ENCODE data around the gene ZBTB4.

ZBTB4 gene

GRCh38 chr17:7468290-7468689 is 11.1 kb downstream of the ZBTB4 start:
- Histone ChIP-seq H2BK15ac (ENCODE audit: low read length) (no peak overlapping the region), H3K4ac (ENCODE audit: low read length) (no peak overlapping the region), H3K23ac (ENCODE audit: low read depth, low read length, poor library complexity) (no peak overlapping the region), H3K4me2 (ENCODE audit: insufficient read depth, low read length, poor library complexity, severe bottlenecking) (no peak overlapping the region), H2AK5ac (ENCODE audit: low read depth, low read length) (no peak overlapping the region), H4K8ac (ENCODE audit: low read depth, low read length) (no peak overlapping the region), H2AFZ (ENCODE audit: low read length) (no peak overlapping the region), H3K9ac (ENCODE audit: low read depth, low read length, poor library complexity) (no peak overlapping the region), H3K36me3 (replicated peaks in 1 of 2; ENCODE audit: control insufficient read depth in 2 of 2, insufficient read depth in 2 of 2, low read length in 2 of 2) (peaks cover 5 to 21% of the 10 kb centered on the region in 2 donors), H3K9me3 (replicated peaks in 1 of 2; ENCODE audit: control insufficient read depth in 2 of 2, insufficient read depth in 1 of 2, low read depth in 1 of 2, low read length in 2 of 2) (no peaks in the 10 kb centered on the region), H2BK12ac (ENCODE audit: low read length) (no peak overlapping the region), H3K18ac (ENCODE audit: low read length) (no peak overlapping the region), H2BK5ac (ENCODE audit: low read length) (no peak overlapping the region), H3K14ac (ENCODE audit: low read length) (no peak overlapping the region), H3K27ac (replicated peaks; ENCODE audit: low read length) (no peak overlapping the region), H3K27me3 (ENCODE audit: control insufficient read depth in 3 of 3, insufficient read depth in 3 of 3, low read depth in 1 of 3, low read length in 3 of 3) (no peaks in the 10 kb centered on the region), H2BK120ac (ENCODE audit: low read depth, low read length) (no peak overlapping the region), H4K91ac (ENCODE audit: low read depth, low read length, poor library complexity) (no peak overlapping the region), H3K79me1 (ENCODE audit: low read depth, low read length) (peaks cover 4% of the 10 kb centered on the region), H3K4me3 (ENCODE audit: low read length in 2 of 2) (no peak overlapping the region), H3K4me1 (ENCODE audit: control insufficient read depth in 2 of 2, insufficient read depth in 1 of 2, low read depth in 1 of 2, low read length in 2 of 2) (peaks cover 4 to 7% of the 10 kb centered on the region in 2 donors)
- DNase-seq (ENCODE audit: low spot score): no peak
- WGBS, 2 donors (ENCODE audit: extremely low coverage in 2 of 2, insufficient read length in 2 of 2, insufficient replicate concordance in 1 of 2): no CpG with 5 or more reads among the region's 11 CpGs

- no peak overlapping the region for H3K9ac ChIP-seq (ENCODE audit: low read depth, low read length, poor library complexity)
- H3K4me3 ChIP-seq (ENCODE audit: low read length in 2 of 2): no peak overlapping the region
- H2BK12ac ChIP-seq (ENCODE audit: low read length): no peak overlapping the region
- no peak overlapping the region for H3K27ac ChIP-seq (replicated peaks; ENCODE audit: low read length)
- peaks cover 4 to 7% of the 10 kb centered on the region in 2 donors for H3K4me1 ChIP-seq (ENCODE audit: control insufficient read depth in 2 of 2, insufficient read depth in 1 of 2, low read depth in 1 of 2, low read length in 2 of 2)
- no peak overlapping the region for H2BK5ac ChIP-seq (ENCODE audit: low read length)
- H3K36me3 ChIP-seq (replicated peaks in 1 of 2; ENCODE audit: control insufficient read depth in 2 of 2, insufficient read depth in 2 of 2, low read length in 2 of 2): peaks cover 5 to 28% of the 10 kb centered on the region in 2 donors
- no peak overlapping the region for H2BK15ac ChIP-seq (ENCODE audit: low read length)
- no peak for DNase-seq (ENCODE audit: low spot score)
- H3K14ac ChIP-seq (ENCODE audit: low read length): no peak overlapping the region
- H2BK120ac ChIP-seq (ENCODE audit: low read depth, low read length): no peak overlapping the region
- H3K9me3 ChIP-seq (replicated peaks in 1 of 2; ENCODE audit: control insufficient read depth in 2 of 2, insufficient read depth in 1 of 2, low read depth in 1 of 2, low read length in 2 of 2): no peaks in the 10 kb centered on the region
- no CpG with 5 or more reads among the region's 3 CpGs for WGBS, 2 donors (ENCODE audit: extremely low coverage in 2 of 2, insufficient read length in 2 of 2, insufficient replicate concordance in 1 of 2)
- H3K4ac ChIP-seq (ENCODE audit: low read length): no peak overlapping the region
- H3K27me3 ChIP-seq (ENCODE audit: control insufficient read depth in 3 of 3, insufficient read depth in 3 of 3, low read depth in 1 of 3, low read length in 3 of 3): no peaks in the 10 kb centered on the region
- H3K4me2 ChIP-seq (ENCODE audit: insufficient read depth, low read length, poor library complexity, severe bottlenecking): no peak overlapping the region
- no peak overlapping the region for H2AK5ac ChIP-seq (ENCODE audit: low read depth, low read length)
- no peak overlapping the region for H4K8ac ChIP-seq (ENCODE audit: low read depth, low read length)
- peaks cover 7% of the 10 kb centered on the region for H3K79me1 ChIP-seq (ENCODE audit: low read depth, low read length)
- no peak overlapping the region for H4K91ac ChIP-seq (ENCODE audit: low read depth, low read length, poor library complexity)
- H3K23ac ChIP-seq (ENCODE audit: low read depth, low read length, poor library complexity): no peak overlapping the region
- no peak overlapping the region for H2AFZ ChIP-seq (ENCODE audit: low read length)
- no peak overlapping the region for H3K18ac ChIP-seq (ENCODE audit: low read length)
Measured at GRCh38 chr17:7467498-7467897, 11.9 kb downstream of the ZBTB4 start.

- Histone ChIP-seq H2BK15ac (ENCODE audit: low read length) (no peak overlapping the region), H3K4me2 (ENCODE audit: insufficient read depth, low read length, poor library complexity, severe bottlenecking) (no peak overlapping the region), H2BK12ac (ENCODE audit: low read length) (no peak overlapping the region), H3K36me3 (replicated peaks in 1 of 2; ENCODE audit: control insufficient read depth in 2 of 2, insufficient read depth in 2 of 2, low read length in 2 of 2) (peaks cover 5 to 31% of the 10 kb centered on the region in 2 donors), H4K8ac (ENCODE audit: low read depth, low read length) (no peak overlapping the region), H3K23ac (ENCODE audit: low read depth, low read length, poor library complexity) (peak overlapping the region; percentile 80), H2AFZ (ENCODE audit: low read length) (no peak overlapping the region), H3K18ac (ENCODE audit: low read length) (peak overlapping the region; percentile 28), H3K4me3 (ENCODE audit: low read length in 2 of 2) (no peak overlapping the region), H2AK5ac (ENCODE audit: low read depth, low read length) (no peak overlapping the region), H4K91ac (ENCODE audit: low read depth, low read length, poor library complexity) (no peak overlapping the region), H3K4me1 (ENCODE audit: control insufficient read depth in 2 of 2, insufficient read depth in 1 of 2, low read depth in 1 of 2, low read length in 2 of 2) (peaks cover 5 to 7% of the 10 kb centered on the region in 2 donors), H3K9me3 (replicated peaks in 1 of 2; ENCODE audit: control insufficient read depth in 2 of 2, insufficient read depth in 1 of 2, low read depth in 1 of 2, low read length in 2 of 2) (no peaks in the 10 kb centered on the region), H3K9ac (ENCODE audit: low read depth, low read length, poor library complexity) (no peak overlapping the region), H3K79me1 (ENCODE audit: low read depth, low read length) (peaks cover 8% of the 10 kb centered on the region), H2BK120ac (ENCODE audit: low read depth, low read length) (no peak overlapping the region), H3K27me3 (ENCODE audit: control insufficient read depth in 3 of 3, insufficient read depth in 3 of 3, low read depth in 1 of 3, low read length in 3 of 3) (no peaks in the 10 kb centered on the region), H3K4ac (ENCODE audit: low read length) (no peak overlapping the region), H3K14ac (ENCODE audit: low read length) (no peak overlapping the region), H3K27ac (replicated peaks; ENCODE audit: low read length) (no peak overlapping the region), H2BK5ac (ENCODE audit: low read length) (no peak overlapping the region)
- WGBS, 2 donors (ENCODE audit: extremely low coverage in 2 of 2, insufficient read length in 2 of 2, insufficient replicate concordance in 1 of 2): no CpG with 5 or more reads among the region's 16 CpGs
- no peak for DNase-seq (ENCODE audit: low spot score)
Measured at GRCh38 chr17:7466639-7467341, 12.6 kb downstream of the ZBTB4 start.

GRCh38 chr17:7466318-7466638 is 13.2 kb downstream of the ZBTB4 start:
- H3K4ac ChIP-seq (ENCODE audit: low read length): no peak overlapping the region
- peaks cover 8% of the 10 kb centered on the region for H3K79me1 ChIP-seq (ENCODE audit: low read depth, low read length)
- no peak overlapping the region for H2BK5ac ChIP-seq (ENCODE audit: low read length)
- no peak overlapping the region for H2AK5ac ChIP-seq (ENCODE audit: low read depth, low read length)
- H3K27me3 ChIP-seq (ENCODE audit: control insufficient read depth in 3 of 3, insufficient read depth in 3 of 3, low read depth in 1 of 3, low read length in 3 of 3): no peaks in the 10 kb centered on the region
- H3K4me2 ChIP-seq (ENCODE audit: insufficient read depth, low read length, poor library complexity, severe bottlenecking): no peak overlapping the region
- no peak overlapping the region for H2AFZ ChIP-seq (ENCODE audit: low read length)
- no peak overlapping the region for H2BK15ac ChIP-seq (ENCODE audit: low read length)
- no peak overlapping the region for H4K8ac ChIP-seq (ENCODE audit: low read depth, low read length)
- H3K9me3 ChIP-seq (replicated peaks in 1 of 2; ENCODE audit: control insufficient read depth in 2 of 2, insufficient read depth in 1 of 2, low read depth in 1 of 2, low read length in 2 of 2): no peaks in the 10 kb centered on the region
- H3K9ac ChIP-seq (ENCODE audit: low read depth, low read length, poor library complexity): no peak overlapping the region
- peaks cover 5 to 34% of the 10 kb centered on the region in 2 donors for H3K36me3 ChIP-seq (replicated peaks in 1 of 2; ENCODE audit: control insufficient read depth in 2 of 2, insufficient read depth in 2 of 2, low read length in 2 of 2)
- H3K4me1 ChIP-seq (ENCODE audit: control insufficient read depth in 2 of 2, insufficient read depth in 1 of 2, low read depth in 1 of 2, low read length in 2 of 2): peaks cover 7 to 10% of the 10 kb centered on the region in 2 donors
- no peak for DNase-seq (ENCODE audit: low spot score)
- no peak overlapping the region for H3K18ac ChIP-seq (ENCODE audit: low read length)
- H3K4me3 ChIP-seq (ENCODE audit: low read length in 2 of 2): no peak overlapping the region
- no peak overlapping the region for H3K14ac ChIP-seq (ENCODE audit: low read length)
- H3K23ac ChIP-seq (ENCODE audit: low read depth, low read length, poor library complexity): peak overlapping the region; percentile 80
- no peak overlapping the region for H3K27ac ChIP-seq (replicated peaks; ENCODE audit: low read length)
- no peak overlapping the region for H4K91ac ChIP-seq (ENCODE audit: low read depth, low read length, poor library complexity)
- H2BK12ac ChIP-seq (ENCODE audit: low read length): no peak overlapping the region
- WGBS, 2 donors (ENCODE audit: extremely low coverage in 2 of 2, insufficient read length in 2 of 2, insufficient replicate concordance in 1 of 2): no CpG with 5 or more reads among the region's 9 CpGs
- no peak overlapping the region for H2BK120ac ChIP-seq (ENCODE audit: low read depth, low read length)
